Heart right ventricle (tissue), 16 donors: ENCODE data around the gene B4GALT6. TPM values are rescaled to one million over a fixed set of nuclear protein-coding genes. Genes with fewer than 3 reads are reported as not detected.
A peak's percentile ranks its signal among the peaks of the same experiment; 100 is the strongest.

Experiments used
- ATAC-seq, 8 donors: fragments of 200-7000 bp; cut with Tn5 transposase; one replicate each; pipeline ENCODE4 v1.9.1; 2020; ENCODE audit warnings: mild to moderate bottlenecking in 8 of 8, moderate library complexity in 8 of 8, moderate number of reproducible peaks in 1 of 8
- DNase-seq, 2 donors: peaks; one replicate each; pipeline ENCODE4 v3.0.0-alpha.2; 2020
- H3K27ac ChIP-seq, 10 donors: fragments of 200-600 bp; sonication (generic) in 2 of 10; one replicate each; pipeline versions ENCODE4 v1.5.0 to v1.8.0; 2020 to 2022; ENCODE audit warnings: mild to moderate bottlenecking in 3 of 10
- H3K27me3 ChIP-seq, 7 donors: fragments of 200-600 bp; one replicate each; pipeline ENCODE4 v1.8.0; 2021 to 2022; ENCODE audit warnings: mild to moderate bottlenecking in 2 of 7
- H3K36me3 ChIP-seq, 9 donors: fragments of 200-600 bp; sonication (generic) in 1 of 9; one replicate each; pipeline versions ENCODE4 v1.5.0 to v1.8.0; 2020 to 2022; ENCODE audit warnings: mild to moderate bottlenecking in 2 of 9
- H3K4me1 ChIP-seq, 9 donors: fragments of 200-600 bp; sonication (generic) in 1 of 9; one replicate each; pipeline versions ENCODE4 v1.5.0 to v1.8.0; 2020 to 2022; ENCODE audit warnings: mild to moderate bottlenecking in 4 of 9
- H3K4me3 ChIP-seq, 10 donors: fragments of 200-600 bp; sonication (generic) in 2 of 10; one replicate each; pipeline versions ENCODE4 v1.5.0 to v1.8.0; 2020 to 2022; ENCODE audit warnings: mild to moderate bottlenecking in 7 of 10, moderate library complexity in 2 of 10
- H3K9me3 ChIP-seq, 11 donors: fragments of 200-600 bp in 10 of 11; sonication (generic) in 2 of 11; one replicate each; pipeline versions ENCODE4 v1.5.0 to v1.8.0; 2013 to 2022; ENCODE audit warnings: mild to moderate bottlenecking in 2 of 11, control low read depth in 1 of 11, moderate library complexity in 1 of 11
- WGBS, 2 donors: extraction: QIAGEN DNeasy Blood & Tissue Kit; methylation state at CpG; one replicate each; pipeline ENCODE4 v1.1.7; 2013; ENCODE audit warnings: inconsistent platforms in 1 of 2; 5-methylcytosine and 5-hydroxymethylcytosine counted together
- intact Hi-C, 10 donors: fragments of 100-400 bp; cut with DNase I; formaldehyde crosslinking; loops; one replicate each; pipeline versions ENCODE4 v1.11.1 to v1.14.2; 2022
- polyA plus RNA-seq, 2 donors: library from polyadenylated mRNA; stranded (reverse); fragments of 200-250 nt; gene quantifications; one replicate each; pipeline ENCODE4 v1.2.3, GENCODE V29; 2013
- total RNA-seq, 10 donors: library from RNA; stranded (reverse); fragmentation: NEBNext Ultra II Directional in 3 of 10; extraction: Animal tissue kit (Norgen Biotek cat#: 25700) in 3 of 10; gene quantifications; one replicate each; pipeline versions ENCODE4 v1.2.1 to v1.2.4, GENCODE V29; 2021 to 2023
- TF ChIP-seq, protein P1 (sequence below), 9 donors: fragments of 200-600 bp; sonication (generic) in 2 of 9; IDR thresholded peaks; one replicate each; pipeline versions ENCODE4 v1.5.0 to v1.8.0; 2021 to 2022; ENCODE audit warnings: antibody characterized with exemption in 9 of 9, mild to moderate bottlenecking in 5 of 9, moderate library complexity in 1 of 9
- donor health status: Arrhythmogenic right ventricular cardiomyopathy.
- donor health status: ischemic (EF 13 %, LVEDD 7.1; RV severe dilation, severe dysfunction).
- donor health status: healthy with polysubstance abuse.
- donor health status: DM: no; HTN: yes; CAD: no.
- donor health status: DM: no; HTN: no; CAD: no.
- donor health status: ischemic (EF 25% LVEDD 6.9; RV normal size, moderate dysfunction).
- donor health status: ischemic (EF 25% LVEDD 5.7; RV mildly dilated, moderate dysfunction).
- donor health status: healthy.
- donor health status: DM: yes; HTN: yes; CAD: no.
- donor health status: Ischemic cardiomyopathy.
- donor health status: ischemic (EF 35%, LVEDD 5.7; RV mildly dilated, moderate dysfunction).
- donor health status: nonischemic (EF 11% LVEDD 7.7; RV severe dilation, severe dysfunction).
- donor health status: DM: yes; HTN: yes; CAD: no.
- donor health status: PGD.
- donor health status: ischemic (EF 29% LVEDD 5.4; RV normal size, mild dysfunction).
- donor health status: nonischemic (EF 23%, LVEDD 6.1; RV moderate dilation, normal function).

The B4GALT6 gene
- total and polyA plus RNA-seq, 12 donors: 0.61 to 19.6 (median 7.8) TPM

DNA sequence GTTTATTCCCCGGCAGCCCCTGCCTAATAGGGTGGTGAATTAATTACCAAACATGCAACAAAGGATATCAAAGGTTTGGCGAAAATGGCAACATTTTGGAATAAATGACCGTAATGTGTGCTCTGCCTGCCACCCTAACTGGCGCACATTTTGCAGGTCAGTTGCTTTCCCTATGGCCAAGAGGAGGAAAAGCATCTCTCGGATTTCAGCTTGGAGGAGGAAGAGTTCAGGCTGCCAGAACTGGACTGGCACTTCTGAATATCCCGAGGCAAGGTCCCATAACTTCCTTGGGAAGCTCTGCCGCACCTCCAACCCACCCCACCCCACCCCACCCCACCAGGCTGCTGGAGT is 39.2 kb upstream of the B4GALT6 start:
- DNase-seq (no peak), ATAC-seq (peak in 3 of 8 donors; percentile 20 to 29 (median 28))
- Histone ChIP-seq H3K4me3 (peak overlapping the region; percentile 46 to 78 (median 67)), H3K36me3 (no peaks in the 10 kb centered on the region), H3K9me3 (peaks cover 0 to 11% (median 0%) of the 10 kb centered on the region in 11 donors), H3K4me1 (peaks cover 0 to 23% (median 8%) of the 10 kb centered on the region in 9 donors), H3K27ac (peak overlapping the region in 9 of 10 donors; percentile 19 to 83 (median 70)), H3K27me3 (peaks cover 0 to 38% (median 0%) of the 10 kb centered on the region in 7 donors)
- intact Hi-C loops: loop anchor here in 8 of 10 donors (2.0 to 10.0 kb wide), 4 partner anchors 166 to 729 kb away; no protein-coding TSS in a partner anchor
- WGBS, 2 donors: 50 to 57% methylated on average over 7 of the region's 7 CpGs
- TF ChIP-seq, protein P1, sequence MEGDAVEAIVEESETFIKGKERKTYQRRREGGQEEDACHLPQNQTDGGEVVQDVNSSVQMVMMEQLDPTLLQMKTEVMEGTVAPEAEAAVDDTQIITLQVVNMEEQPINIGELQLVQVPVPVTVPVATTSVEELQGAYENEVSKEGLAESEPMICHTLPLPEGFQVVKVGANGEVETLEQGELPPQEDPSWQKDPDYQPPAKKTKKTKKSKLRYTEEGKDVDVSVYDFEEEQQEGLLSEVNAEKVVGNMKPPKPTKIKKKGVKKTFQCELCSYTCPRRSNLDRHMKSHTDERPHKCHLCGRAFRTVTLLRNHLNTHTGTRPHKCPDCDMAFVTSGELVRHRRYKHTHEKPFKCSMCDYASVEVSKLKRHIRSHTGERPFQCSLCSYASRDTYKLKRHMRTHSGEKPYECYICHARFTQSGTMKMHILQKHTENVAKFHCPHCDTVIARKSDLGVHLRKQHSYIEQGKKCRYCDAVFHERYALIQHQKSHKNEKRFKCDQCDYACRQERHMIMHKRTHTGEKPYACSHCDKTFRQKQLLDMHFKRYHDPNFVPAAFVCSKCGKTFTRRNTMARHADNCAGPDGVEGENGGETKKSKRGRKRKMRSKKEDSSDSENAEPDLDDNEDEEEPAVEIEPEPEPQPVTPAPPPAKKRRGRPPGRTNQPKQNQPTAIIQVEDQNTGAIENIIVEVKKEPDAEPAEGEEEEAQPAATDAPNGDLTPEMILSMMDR (IDR thresholded peaks at IDR 0.05): no peak

DNA sequence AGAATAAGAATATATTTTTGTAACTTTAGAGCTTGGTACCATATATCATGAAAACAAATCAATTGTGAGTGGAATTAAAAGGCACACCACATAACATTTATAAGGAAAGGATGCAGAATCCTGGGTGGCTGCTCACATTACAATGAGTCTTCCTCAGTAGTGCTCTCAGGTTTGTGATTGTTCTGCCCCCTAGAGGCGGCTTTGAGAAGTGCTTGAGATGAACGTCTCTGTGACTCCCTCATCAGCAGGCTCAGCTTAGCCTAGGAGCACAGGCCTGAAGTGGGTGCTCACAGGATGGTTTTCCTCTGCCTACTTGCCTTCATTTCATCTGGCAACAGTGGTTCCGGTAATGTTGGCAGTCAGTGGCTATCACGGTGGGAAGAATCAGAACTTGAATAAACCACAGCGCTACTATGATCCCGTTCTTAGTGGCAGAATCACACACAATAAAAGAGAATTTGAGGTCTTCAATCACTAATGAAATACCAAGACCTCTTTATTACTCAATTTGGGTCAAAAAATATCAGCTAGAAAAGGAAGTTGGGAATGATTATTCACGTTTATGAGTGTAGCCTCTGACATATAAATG is 38.1 kb upstream of the B4GALT6 start:
- 37 to 41% methylated on average over 7 of the region's 7 CpGs for WGBS, 2 donors
- intact Hi-C loops: loop anchor here in 9 of 10 donors (1.0 to 10.0 kb wide), 5 partner anchors 165 to 728 kb away; no protein-coding TSS in a partner anchor
- TF ChIP-seq, protein P1 (IDR thresholded peaks at IDR 0.05): peak; percentile 46 to 95 (median 89)
- no peak overlapping the region for H3K27ac ChIP-seq
- peak; percentile 50 to 81 for DNase-seq
- H3K36me3 ChIP-seq: no peaks in the 10 kb centered on the region
- H3K4me3 ChIP-seq: no peak overlapping the region
- ATAC-seq: peak; percentile 79 to 88 (median 85)
- peaks cover 0 to 11% (median 0%) of the 10 kb centered on the region in 11 donors for H3K9me3 ChIP-seq
- H3K27me3 ChIP-seq: peaks cover 0 to 38% (median 0%) of the 10 kb centered on the region in 7 donors
- H3K4me1 ChIP-seq: peaks cover 0 to 26% (median 12%) of the 10 kb centered on the region in 9 donors

DNA sequence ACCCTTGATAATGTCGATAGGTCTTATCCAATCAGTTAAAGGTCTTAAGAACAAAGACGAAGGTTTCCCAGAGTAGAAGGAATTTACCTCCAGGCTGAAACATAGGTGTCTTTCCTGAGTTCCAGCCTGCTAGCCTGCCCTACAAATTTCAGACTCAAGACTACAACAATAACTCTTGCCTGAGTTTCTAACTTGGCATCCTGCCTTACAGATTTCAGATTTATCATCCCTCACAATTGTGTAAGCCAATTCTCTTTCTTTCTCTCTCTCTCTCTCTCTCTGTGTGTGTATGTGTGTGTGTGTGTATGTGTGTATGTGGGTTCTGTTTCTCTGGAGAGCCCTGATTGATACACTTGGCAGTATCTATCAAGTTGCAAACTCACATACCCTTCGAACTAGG is 37.2 kb upstream of the B4GALT6 start:
- no peaks in the 10 kb centered on the region for H3K36me3 ChIP-seq
- H3K27me3 ChIP-seq: peaks cover 0 to 38% (median 0%) of the 10 kb centered on the region in 7 donors
- no peak overlapping the region for H3K27ac ChIP-seq
- H3K9me3 ChIP-seq: peaks cover 0 to 11% (median 0%) of the 10 kb centered on the region in 11 donors
- intact Hi-C loops: loop anchor here in 7 of 10 donors (5.0 to 10.0 kb wide), 3 partner anchors 164 to 727 kb away; no protein-coding TSS in a partner anchor
- peaks cover 0 to 26% (median 12%) of the 10 kb centered on the region in 9 donors for H3K4me1 ChIP-seq
- TF ChIP-seq, protein P1 (IDR thresholded peaks at IDR 0.05): no peak
- DNase-seq (no peak), ATAC-seq (no peak)
- no peak overlapping the region for H3K4me3 ChIP-seq
- WGBS, 2 donors: 54 to 57% methylated on average over 3 of the region's 3 CpGs

- TF ChIP-seq, protein P1 (IDR thresholded peaks at IDR 0.05): no peak
- no peak overlapping the region for H3K27ac ChIP-seq
- WGBS, 2 donors: 62 to 67% methylated on average over 7 of the region's 7 CpGs
- no peak overlapping the region for H3K4me3 ChIP-seq
- H3K36me3 ChIP-seq: no peaks in the 10 kb centered on the region
- H3K27me3 ChIP-seq: peaks cover 0 to 34% (median 0%) of the 10 kb centered on the region in 7 donors
- ATAC-seq (peak in 2 of 8 donors; percentile 30 to 65), DNase-seq (no peak)
- H3K9me3 ChIP-seq: peaks cover 0 to 11% (median 0%) of the 10 kb centered on the region in 11 donors
- H3K4me1 ChIP-seq: peaks cover 0 to 26% (median 12%) of the 10 kb centered on the region in 9 donors
- intact Hi-C loops: loop anchor here in 7 of 10 donors (5.0 to 10.0 kb wide), 3 partner anchors 164 to 726 kb away; no protein-coding TSS in a partner anchor
Observed at GRCh38 chr18:31720867-31721266, 36.5 kb upstream of the B4GALT6 start.
